ENCODE measurements around the gene DENND11. TPM values are rescaled to one million over a fixed set of nuclear protein-coding genes. Genes with fewer than 3 reads are reported as not detected.

DENND11 gene
- total and polyA plus RNA-seq, 9 of the 15 experiments (the other 6 are each of a cell fraction or from before 2014, with no cell fraction given), result 0.07 to 1.1 (median 0.36) TPM

- TF ChIP-seq BRD4 (IDR thresholded peaks at IDR 0.05) (peak; percentile 58; the same call in 1 of the 2 replicates), KDM5B (IDR thresholded peaks at IDR 0.05; ENCODE audit: insufficient replicate concordance, low read depth, low read length) (peak; percentile 21), TCF3 (CRISPR knock-in tag; IDR thresholded peaks at IDR 0.05) (no peak), ZZZ3 (IDR thresholded peaks at IDR 0.05) (no peak), FOSL1 (tag; conservative IDR thresholded peaks at IDR 0.05) (no peak), ESRRB (CRISPR knock-in tag; IDR thresholded peaks at IDR 0.05; ENCODE audit: borderline replicate concordance) (0 out of 2 replicates have a peak, but pooled peaks have one; percentile 51), SLC30A9 (CRISPR knock-in tag; IDR thresholded peaks at IDR 0.05) (no peak), SMAD1 (IDR thresholded peaks at IDR 0.05; ENCODE audit: low read depth, low read length, partially characterized antibody) (no peak), HDAC1 (IDR thresholded peaks at IDR 0.05) (no peak), ZNF124 (CRISPR knock-in tag; IDR thresholded peaks at IDR 0.05) (no peak), BRD9 (IDR thresholded peaks at IDR 0.05; ENCODE audit: low read depth, partially characterized antibody) (peak; percentile 5), ZBTB7A (IDR thresholded peaks at IDR 0.05; ENCODE audit: borderline replicate concordance, control insufficient read depth, low read depth, low read length) (0 out of 2 replicates have a peak, but pooled peaks have one; percentile 54), ILF3 (IDR thresholded peaks at IDR 0.05; ENCODE audit: borderline replicate concordance) (0 out of 2 replicates have a peak, but pooled peaks have one; percentile 30), ZNF740 (CRISPR knock-in tag; IDR thresholded peaks at IDR 0.05) (no peak), ZNF740 (tag; IDR thresholded peaks at IDR 0.05) (no peak), YY1 (IDR thresholded peaks at IDR 0.05; ENCODE audit: borderline replicate concordance in 1 of 3, control insufficient read depth in 1 of 3, extremely low read depth in 1 of 3, insufficient read depth in 3 of 3, insufficient read length in 1 of 3, insufficient replicate concordance in 2 of 3, low read depth in 1 of 3, low read length in 2 of 3) (peak in 1 of 3 experiments; percentile 89), MNT (conservative IDR thresholded peaks at IDR 0.05) (peak; percentile 53 to 58; a peak in 1 of 4 replicates), CTCF (IDR thresholded peaks at IDR 0.05 in 2 of 3, conservative IDR thresholded peaks at IDR 0.05 in 1 of 3; ENCODE audit: insufficient read depth in 2 of 3, low read depth in 1 of 3, low read length in 3 of 3) (peak in 2 of 3 experiments; percentile 15 to 30; a peak in 2 of 6 replicates), CHD2 (IDR thresholded peaks at IDR 0.05; ENCODE audit: low read depth, low read length) (no peak), KDM2B (CRISPR knock-in tag; IDR thresholded peaks at IDR 0.05) (no peak), HDAC2 (IDR thresholded peaks at IDR 0.05) (no peak; the same call in 1 of the 2 replicates), DNMT1 (IDR thresholded peaks at IDR 0.05) (no peak), ZNF699 (CRISPR knock-in tag; IDR thresholded peaks at IDR 0.05; ENCODE audit: insufficient replicate concordance) (no peak), NFXL1 (CRISPR knock-in tag; IDR thresholded peaks at IDR 0.05) (0 out of 2 replicates have a peak, but pooled peaks have one; percentile 6)
Measured at GRCh38 chr7:141738592-141739013, 36.6 kb upstream of the DENND11 start (continued).
